ENCODE data around the gene CBR3.

Gene CBR3

DNA sequence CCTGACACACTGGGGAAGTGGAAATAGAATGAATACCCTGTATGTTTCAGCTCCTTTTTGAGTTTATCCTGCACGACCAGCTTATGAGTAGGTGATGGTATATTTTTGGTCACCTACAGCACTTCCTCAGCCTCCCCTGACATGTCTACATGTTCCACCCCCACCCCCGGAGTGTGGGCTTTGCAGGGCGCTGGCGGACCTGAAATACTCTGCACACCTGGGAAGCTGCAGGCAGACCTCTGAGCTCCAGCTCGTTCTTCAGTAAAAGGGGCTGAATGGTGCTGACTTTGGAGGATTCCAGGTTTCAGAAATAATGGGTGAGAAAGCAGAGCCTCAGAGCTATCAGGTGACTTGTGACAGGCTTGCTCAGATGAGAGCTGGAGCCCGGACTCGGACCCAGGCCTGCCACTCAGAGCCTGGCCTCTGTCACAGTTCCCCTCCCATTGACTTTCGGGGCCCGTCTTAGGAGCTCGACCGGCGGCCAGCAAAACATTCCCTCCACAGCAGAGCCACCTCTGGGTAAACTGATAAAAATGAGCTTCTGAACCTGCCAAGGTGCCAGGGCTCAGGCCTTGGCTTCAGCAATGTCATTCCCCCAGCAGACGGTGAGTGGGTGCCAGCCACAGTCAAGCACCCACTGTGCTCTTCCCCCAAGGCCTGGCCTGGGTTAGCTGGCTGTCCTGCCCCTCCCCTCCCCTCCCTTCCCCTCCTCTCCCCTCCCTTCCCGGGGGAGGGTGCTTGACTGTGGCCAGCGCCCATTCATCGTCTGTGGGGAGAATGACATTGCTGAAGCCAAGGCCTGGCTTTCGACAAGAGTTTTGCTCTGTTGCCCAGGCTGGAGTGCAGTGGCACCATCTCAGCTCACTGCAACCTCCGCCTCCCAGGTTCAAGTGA is 51.9 kb downstream of the CBR3 start:
- no peak for DNase-seq

DNA sequence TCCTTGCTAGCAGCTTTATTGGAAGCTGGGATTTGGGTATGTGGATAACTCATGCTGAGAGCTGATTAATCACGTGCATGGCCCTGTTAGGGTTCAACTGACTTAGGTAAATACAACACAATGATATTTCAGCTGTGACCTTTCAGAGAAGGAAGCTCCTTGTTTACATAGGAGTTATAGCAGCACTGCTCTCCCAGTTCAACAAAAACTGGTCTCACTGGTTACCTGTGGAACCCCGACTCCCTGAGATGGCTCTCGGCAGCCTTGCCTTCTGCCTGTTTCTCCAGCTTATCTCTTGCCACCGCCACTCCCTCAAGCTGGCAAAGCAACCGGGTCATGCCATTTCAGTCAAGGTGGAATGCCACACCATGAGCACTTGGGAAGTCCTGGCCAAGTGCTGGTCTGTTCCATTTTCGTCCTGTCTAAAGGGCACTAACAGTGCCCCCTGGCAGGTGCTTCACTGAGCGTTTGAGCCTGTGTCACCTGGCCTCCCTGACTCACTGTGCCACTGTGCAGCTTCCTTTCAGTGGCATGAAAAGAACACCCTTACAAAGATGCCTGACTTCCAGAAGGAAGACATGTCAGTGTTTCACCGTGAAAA is 53.3 kb downstream of the CBR3 start:
- no peak for DNase-seq

DNA sequence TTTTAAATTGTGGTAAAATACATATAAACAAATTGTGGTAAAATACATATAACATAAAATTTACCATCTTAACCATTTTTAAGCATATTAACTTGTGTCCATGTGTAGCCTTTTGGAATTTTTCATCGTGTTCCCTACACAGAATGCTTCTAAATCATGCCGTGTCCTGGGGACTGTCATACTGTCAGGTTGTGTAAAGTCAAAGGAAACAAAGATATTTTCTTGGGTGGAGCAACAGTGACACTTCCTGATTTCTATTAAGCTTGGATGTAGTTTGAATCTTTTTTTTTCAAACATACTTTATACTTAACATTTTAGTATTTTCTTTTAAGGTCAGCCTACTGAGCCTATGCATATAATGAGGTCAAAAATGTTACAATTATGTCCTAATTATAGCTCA is 54.1 kb downstream of the CBR3 start:
- no peak for DNase-seq

DNA sequence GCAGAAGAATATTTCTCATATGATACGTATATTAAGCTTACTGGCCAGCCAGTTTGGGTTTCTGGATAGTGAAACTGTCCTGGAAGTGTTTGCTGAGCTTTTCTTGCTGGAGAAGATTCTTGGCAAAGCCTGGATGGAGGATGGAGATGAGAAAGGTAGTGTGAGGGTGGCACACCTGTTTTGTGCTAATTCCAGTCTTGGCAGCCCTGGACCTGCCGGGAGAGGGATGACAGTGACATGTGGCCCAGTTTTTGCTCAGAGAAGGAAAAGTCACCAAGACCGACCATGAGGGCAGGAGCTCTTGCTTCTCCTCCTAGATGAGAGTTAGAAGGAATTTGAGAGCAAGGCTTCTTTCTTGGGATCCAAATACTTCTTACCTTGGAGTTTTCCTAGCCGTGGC is 55.9 kb downstream of the CBR3 start:
- no peak for DNase-seq

DNA sequence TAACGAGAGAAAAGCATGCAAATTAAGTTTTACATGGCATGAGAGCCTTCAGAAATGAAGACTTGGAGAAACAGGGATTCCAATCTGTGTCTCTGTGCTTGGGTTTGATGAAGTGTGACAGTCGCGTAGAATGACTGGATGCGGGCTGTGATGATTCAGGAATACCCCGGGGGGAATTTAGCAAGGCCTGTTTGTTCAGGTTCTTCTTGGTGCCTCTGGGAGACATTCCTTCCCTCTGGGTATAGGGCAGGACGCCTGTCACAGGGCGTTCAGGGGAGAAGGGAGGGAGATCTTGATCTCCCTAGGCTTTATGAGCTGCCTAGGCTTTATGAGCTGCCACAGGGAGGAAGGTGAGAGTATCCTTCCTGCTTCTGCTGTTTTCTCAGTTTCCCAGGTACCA is 58.3 kb downstream of the CBR3 start:
- no peak for DNase-seq

DNA sequence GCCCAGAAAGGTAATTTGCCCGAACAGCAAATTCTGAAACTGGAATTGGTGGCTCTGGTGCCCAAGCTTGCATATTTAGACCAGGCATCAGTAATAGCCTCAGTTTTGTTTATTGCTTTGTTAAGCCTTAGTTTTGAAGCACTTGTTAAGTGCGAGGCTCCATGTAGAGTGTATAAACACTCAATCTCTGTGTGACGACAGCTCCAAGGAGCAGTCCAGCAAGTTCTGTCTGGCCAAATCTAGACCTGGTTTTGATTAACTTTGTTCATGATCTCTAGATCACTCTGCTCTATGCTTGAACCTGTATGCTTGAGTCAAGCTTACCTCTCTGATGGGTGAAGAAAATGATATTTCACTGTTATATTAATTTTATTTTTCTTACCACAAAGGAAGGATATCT is 59.1 kb downstream of the CBR3 start:
- no peak for DNase-seq

DNA sequence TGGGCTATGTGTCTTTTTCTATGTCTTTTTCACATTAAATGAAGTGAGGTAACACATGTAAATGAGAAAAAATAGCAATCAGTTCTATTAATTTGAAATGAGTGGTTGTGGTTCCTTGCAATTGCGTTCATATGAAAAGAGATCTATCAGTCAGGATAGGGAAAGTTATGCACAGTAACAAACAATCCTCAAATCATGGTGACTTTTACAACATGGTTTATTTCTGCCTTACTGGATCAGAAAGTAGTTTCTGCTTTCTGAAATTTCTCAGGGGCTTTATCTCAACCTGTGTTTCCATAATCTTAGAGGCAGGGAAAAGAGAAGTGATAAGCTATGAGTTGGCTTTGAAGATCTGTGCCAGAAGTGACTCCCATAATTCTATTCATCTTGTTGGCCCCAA is 60.7 kb downstream of the CBR3 start:
- no peak for DNase-seq
